ENCODE results near the gene RHBDD1.

Gene RHBDD1

DNA sequence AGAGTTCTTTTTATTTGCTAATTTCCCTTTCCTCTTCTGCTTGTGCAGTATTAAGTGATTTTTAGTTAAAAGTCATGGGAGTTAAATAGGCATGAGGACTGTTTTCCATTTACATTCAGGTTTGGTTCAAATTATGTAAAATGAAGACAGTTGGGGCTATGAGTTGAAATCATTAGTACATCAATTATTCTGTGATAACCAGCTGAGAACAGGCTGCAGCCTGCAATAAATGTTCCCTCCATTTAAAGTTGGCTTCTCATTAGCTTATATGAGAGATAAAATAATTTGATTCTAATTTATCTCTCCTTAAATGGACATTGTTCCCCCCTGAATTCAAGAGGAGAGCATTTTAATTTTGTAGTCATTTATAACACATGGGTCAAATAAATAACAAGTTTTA lies 48.3 kb downstream of the RHBDD1 start:
- DNase-seq (ENCODE audit: low spot score) = no peak

DNA sequence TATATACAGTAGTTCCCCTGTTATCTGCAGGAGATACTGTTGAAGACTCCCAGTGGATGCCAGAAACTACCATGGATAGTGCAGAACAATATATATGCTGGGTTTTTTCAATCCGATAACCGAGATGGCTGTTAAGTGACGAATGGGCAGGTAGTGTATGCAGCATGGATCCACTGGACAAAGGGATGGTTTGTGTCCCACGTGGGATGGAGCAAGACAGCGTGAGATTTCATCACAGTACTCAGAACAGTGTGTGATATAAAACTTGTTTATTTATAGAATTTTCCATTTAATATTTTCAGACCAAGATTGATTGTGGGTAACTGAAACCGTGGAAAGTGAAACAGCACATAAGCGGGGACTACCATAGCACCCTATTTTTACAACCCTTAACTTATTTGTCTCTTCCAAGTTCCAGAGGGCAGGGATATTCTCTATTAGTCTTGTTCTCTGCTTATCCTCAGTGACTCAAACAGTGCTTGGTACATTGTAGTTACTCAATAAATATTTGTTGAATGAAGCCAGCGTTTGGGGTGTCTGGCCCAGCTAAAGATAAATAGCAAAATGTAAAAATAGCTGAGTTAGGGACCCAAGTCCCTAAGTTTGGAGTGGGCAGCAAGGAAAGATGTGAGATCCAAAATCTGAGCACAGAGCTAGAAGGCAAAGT lies 50.0 kb downstream of the RHBDD1 start:
- DNase-seq (ENCODE audit: low spot score) = no peak

DNA sequence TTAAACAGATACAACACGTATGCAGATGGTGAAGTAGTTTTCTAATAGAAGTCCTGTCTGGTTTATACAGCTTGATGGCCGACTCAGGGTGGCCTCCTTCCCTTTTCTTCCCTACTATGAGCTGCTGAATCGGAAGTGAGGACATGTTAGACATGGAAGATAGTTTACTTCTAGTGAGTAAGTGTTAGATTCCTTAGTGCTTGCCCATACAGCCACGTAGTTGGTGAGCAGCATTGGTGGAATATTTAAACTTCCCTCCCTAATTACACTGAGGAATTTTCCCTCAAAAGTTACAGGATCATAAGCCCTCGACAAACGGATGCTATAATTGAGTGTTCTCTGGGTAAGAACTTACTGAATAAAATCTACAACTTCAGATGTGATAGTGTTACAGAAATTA lies 52.1 kb downstream of the RHBDD1 start:
- DNase-seq (ENCODE audit: low spot score) = no peak

DNA sequence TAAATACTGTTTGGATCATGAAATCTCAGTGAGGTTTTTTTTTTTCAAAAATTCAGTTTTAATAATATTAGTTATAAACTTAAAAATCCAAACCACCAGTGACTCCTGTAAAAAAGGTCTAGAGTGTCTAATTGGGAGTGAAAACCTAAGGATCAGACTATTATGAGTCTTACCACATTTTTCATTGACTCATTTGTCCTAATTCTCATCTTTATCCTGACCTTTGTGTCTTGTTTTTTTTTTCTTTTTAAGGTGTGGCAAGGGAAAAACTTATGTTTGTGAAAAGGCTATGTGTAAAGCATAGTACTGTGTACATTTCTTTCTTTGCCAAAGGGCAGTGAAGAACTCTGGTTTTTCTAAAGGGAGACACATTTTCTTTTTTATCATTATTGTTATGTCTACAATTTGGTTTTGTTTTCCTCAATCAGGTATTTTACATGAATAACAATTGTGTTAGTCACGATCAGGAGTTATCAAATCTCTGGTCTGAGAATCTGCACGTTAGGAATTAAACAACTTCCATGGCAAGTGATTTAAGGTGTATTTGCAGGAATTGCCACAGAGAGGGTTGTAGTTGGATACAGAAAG lies 52.6 kb downstream of the RHBDD1 start:
- no peak for DNase-seq (ENCODE audit: low spot score)

DNA sequence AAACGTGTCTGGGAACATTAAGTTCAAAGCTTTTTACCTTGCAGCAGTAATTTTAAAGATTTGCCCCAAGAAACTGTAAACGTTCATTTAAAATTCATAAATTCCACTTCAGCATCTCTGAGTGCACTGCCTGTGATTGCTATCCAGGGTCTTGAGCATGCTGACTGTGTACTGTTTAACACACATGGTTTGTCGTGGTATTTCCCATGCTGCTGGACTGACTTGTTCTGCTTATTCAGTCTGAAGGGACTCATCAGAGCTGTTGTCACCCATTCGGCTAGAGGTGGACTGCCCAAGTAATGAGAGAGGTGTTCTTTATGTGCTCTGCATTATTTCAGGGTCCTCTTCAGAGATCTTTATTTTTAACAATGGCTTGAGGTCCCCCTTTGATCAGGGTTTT lies 53.1 kb downstream of the RHBDD1 start:
- DNase-seq (ENCODE audit: low spot score) = no peak

DNA sequence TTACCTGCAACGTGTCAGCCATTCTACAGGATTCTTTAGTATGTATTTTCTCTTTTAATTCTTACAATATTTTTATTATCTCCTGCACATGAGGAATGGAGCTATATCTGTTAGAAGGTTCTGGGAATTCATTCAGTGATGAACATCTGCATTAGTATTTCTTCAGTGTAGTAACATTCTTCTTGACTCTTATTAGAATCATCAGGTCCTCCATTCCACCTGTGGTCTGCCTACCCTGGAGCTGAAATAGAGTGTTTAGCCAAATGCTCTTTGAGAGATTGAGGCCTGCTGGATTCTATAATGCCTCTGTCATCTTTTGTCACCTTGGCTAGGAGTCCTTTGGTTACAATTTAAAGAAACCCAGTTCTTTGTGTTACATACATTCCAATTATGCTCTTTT lies 54.4 kb downstream of the RHBDD1 start:
- DNase-seq (ENCODE audit: low spot score) = no peak

DNA sequence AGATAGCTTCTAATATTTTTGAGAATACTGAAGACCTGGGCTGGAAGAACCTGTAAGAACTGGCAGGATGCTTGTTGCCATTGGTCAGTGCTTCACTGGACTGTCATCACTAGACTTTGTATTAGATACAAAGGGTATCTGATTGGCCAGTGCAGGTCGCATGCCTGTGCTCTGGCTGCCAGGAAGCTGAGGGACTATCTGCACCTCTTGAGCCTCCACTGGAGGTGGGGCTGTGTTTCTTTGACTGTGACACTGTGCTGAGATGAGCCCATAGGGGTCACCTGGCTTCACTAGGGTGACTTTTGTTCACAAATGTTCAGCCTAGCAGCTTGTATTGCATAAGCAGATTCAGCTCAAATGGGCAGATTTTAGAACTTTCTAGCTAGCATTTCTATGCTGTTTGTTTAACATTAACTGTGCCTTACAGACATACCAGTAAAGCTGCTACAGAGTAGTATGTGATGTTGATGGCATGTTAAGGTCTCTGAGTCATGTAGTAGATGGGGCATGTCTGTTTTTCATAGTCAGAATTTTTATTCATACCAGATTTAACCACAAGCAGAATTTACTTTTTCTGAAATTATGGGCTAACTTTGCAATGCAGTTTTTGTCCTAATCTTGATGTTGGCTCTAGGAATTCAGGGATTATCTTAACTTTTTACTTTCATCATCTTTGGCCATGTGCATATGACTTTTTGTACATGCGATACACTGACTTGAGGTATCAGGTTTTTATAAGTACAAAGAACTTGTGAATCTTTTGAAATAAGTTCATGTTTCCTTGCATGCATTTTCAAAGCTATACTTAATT lies 56.1 kb downstream of the RHBDD1 start:
- DNase-seq (ENCODE audit: low spot score) = no peak

DNA sequence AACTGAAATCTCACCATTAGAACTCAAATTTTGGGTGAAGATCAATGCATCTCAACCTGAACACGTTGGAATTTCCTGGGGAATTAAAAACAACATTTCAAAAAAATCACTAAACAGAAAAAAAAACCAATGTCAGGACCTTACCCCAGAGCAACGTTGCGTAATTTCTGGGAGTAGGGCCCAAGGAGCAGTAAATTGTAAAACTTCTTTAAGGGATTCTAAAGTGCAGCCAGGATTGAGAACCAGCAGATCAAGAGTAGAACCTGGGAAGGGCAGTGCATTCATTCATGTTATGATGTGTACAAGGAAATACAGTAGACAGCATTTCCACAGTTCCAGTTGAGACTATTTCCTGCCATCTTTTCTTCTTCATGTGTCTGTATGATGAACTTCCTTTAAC lies 56.9 kb downstream of the RHBDD1 start:
- DNase-seq (ENCODE audit: low spot score) = no peak

DNA sequence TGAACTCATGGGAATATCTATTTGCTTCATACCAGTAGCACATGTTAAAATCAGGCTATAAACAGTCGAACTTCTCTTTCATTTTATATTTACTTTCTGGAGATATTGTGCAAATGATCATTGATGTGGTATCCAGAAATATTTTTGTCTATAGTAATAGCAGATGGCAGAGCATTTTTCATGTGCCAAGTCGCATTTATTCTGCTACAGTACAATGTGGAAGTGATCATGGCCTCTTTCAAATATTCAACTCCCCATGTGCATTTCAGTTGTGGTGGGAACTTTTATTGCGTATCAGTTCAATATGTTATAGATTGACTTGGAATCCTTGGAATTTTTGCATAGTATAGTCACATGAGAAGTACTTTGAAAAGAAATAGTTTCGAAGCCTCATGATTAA lies 57.4 kb downstream of the RHBDD1 start:
- DNase-seq (ENCODE audit: low spot score) = no peak

DNA sequence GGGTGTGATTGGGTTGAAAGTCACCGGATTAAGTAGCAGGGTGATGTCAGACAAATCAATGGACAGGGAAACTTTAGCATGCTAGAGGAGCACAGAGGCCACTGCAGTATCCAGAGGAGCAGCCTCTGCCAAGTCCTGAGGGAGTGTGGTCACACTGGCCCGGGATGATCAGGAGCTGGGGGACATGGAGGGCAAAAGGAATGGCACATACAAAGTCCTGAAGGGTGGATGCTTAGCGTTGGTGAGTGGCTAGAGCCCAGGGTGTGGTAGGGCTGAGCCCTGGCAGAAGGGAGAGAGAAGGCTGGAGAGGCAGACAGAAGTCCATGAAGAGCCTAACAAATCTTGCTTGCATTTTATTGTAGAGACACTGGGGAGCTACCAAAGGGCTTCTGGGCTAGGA lies 58.9 kb downstream of the RHBDD1 start:
- DNase-seq (ENCODE audit: low spot score) = no peak

DNA sequence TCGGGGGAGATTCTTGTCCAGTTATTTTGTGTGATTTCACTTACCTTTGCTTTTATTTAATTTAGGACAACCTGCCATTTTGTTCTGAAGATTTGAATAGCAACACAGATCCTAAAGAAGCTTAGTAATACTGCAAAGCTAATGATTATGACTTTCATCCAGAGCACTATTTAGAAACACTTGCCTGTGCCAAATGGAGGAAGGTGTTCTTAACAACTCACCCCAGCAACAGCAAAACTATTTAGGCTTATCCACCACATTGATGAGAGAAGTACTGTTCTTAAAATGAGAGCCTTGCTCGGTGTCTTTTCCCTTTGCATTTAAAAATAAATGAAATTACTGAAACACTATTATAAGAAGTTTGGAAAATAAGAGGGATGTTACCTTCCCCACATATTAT lies 59.7 kb downstream of the RHBDD1 start:
- DNase-seq (ENCODE audit: low spot score) = no peak

DNA sequence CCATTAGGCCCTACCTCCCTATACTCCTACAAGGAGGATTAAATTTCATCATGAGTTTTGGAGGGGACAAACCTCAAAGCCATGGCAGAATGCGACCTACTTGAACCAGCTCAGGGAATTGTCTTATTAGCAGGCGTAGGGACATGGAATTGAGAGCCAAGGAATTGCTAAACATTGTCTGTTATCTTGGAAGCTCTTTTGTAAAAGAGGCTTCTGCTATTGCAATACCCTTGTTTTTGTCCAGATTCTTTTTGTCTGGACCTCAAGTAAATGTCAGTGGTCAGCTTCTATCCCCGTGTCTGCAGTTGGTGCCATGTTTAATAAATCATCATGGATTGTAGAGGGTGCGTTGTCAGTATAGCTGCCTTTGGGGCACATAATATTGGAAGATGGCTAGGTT lies 62.3 kb downstream of the RHBDD1 start:
- DNase-seq (ENCODE audit: low spot score) = no peak

DNA sequence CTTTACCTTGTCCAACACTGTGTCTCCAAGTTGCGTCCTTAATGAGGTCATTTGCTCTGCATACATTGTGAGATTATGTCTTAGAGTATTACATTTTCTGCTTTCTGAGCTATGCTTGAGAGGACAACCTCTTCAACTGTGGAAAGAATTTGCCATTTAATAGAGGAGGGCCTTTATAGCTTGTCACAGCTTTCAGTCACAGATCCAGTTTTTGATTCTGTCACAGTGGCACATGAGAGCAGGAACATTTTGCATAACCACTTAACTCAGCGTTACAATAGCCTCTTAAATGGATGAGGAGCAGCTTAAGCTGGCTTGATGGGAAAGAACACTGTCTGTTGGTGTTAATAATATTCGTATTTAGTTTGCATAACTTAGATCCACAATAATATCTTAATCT lies 63.0 kb downstream of the RHBDD1 start:
- no peak for DNase-seq (ENCODE audit: low spot score)

DNA sequence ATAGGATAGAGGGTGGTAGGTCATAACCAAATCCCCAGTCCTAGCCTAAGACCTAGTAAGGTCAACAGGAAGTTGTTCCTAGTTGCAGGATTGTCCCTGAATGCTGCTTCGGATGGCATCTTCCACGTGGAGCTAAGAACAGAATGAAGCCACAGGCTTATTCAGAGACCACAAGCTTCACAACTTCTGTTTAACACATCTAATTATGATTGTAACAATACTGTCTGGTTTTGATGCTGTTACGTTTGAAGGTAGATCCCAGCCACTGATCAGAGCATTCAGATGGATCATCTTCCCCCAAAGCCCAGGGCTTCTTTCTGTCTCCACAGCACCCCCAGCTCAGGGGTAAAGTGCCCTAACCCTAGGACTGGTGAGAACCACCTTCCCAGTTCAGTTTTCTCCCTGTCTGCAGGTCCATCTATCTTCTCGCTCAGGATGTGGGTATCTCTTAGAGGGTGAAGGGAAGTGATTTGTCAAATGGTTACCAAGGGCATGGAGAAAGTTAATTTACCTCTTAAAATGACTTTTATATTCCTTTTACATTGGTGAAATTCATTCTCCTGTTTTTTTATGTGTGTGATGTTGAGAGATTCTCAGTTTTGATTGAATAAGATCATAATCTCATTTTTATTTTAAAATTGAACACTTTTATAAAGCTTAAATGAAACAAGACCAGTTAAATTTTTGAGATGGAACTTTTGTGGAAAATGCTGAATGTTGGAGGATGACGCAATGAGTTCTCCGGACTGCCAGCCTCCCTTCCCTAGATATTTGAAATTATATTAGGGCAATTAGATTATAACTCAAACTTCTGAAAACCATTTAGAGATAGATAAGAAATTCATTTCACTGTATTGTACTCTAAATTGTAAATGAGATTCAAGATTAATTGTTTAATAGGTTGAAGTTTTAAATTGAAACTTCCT lies 66.5 kb downstream of the RHBDD1 start:
- DNase-seq (ENCODE audit: low spot score) = no peak

DNA sequence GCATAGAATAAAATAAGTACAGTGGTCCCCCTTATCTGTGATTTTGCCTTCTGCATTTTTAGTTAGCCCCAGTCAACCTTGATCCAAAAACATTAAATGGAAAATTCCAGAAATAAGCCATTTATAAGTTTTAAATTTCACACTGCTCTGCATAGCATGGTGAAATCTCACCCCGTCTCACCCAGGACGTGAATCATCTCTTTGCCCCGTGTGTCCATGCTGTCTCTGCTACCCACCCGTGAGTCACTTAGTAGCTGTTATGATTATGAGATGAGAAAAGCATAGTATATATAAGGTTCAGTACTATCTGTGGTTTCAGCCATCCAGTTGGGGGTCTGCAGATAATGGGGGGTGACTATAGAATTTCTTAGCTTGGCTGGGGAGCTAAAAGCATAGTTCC lies 67.3 kb downstream of the RHBDD1 start:
- no peak for DNase-seq (ENCODE audit: low spot score)

DNA sequence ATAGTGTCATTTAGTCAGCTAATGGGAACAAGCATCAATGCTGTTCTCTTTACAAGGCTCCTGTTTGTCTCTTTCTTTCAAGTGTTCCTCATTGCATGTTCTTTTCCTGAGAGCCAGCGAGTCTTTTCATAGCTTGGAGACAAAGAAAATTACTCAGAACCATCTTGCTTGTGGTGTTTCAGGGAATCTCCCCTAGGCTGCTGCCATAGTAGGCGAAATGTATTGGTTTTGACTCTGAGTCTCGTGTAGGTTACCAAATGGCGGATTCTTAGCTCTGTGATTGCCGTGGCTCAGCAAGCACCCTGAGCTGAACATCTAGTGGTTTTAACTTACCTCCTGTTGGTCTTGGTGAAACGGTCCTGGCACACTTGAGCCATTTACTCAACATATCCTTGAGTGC lies 68.7 kb downstream of the RHBDD1 start:
- DNase-seq (ENCODE audit: low spot score) = no peak

DNA sequence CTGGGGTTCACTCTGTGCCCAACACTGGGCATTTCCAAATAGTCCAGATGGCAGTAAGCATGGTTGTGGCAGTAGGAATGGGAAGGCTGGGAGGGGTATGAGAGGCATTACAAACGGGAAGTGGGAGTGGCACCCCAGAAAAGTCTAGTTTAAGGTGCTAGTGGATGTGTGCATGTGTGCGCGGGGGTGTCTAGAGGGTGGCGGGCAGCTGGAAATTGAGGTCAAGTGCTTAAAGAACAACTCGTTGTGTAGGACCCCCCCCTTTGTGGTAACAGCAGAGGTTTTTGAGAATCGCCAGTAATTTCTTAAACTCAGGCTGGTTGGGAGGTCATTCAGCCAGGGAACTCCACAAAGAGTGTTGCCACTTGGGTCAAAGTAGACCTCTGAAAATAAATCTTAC lies 69.9 kb downstream of the RHBDD1 start:
- DNase-seq (ENCODE audit: low spot score) = no peak

DNA sequence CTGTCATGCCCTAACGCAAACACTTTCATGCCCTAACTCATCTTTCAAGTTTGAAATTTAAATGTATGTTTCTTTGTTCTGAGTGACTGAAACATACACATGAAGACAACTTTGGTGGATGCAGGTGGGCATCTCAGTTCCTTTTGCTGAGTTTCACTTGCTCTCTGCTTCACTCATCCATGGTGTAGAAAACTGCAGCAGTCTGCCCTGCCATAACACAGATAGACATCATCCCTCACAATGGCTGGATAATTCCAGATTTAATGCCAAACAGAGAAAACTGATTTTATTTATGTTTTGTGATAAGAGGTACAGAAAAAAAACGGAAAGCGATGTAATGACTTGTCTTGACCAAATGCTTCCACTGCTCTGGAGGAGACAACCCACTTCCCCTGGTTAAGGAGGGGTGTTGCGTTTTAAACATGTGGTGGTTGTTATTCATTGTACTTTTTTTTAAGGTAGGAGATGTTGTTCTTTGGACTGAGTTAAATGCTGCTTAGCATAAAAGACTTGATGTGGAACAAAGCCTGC lies 70.4 kb downstream of the RHBDD1 start:
- DNase-seq (ENCODE audit: low spot score) = no peak

DNA sequence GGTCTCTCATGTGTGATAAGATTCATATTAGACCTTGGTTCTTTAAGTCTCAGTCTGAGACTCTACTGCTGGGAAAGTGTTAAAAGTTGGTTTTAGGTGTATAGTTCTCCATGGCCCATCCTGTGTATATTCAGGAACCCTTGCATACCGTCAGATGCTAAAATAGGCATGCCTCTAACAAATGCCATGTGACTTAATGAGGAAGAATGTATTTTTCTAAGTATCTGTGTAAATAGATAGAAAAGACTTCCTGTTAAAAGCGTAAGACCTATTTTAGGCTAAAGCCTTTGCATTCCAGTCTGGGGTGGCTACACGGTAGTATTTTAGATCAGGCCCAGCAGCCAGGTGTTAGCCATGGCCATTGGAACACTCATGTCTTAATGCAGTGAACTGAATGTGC lies 73.3 kb downstream of the RHBDD1 start:
- DNase-seq (ENCODE audit: low spot score) = no peak

DNA sequence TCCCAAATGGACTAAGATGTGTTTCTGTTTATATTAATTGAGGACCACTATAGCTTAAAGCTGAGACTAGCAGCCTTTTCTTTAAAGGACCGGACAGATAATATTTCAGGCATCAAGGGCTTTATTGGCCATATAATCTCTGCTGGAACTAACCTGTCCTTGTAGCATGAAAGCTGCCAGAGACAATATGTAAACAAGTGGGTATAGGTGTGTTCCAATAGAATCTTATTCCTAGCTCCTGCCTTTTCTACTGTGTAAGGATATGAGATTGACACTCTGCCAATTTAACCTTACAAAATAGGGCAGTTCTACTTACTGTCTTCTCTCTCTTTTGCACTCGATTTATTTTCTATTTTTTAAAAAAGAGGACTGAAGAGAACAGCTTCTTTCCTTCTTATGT lies 74.0 kb downstream of the RHBDD1 start:
- DNase-seq (ENCODE audit: low spot score) = no peak

DNA sequence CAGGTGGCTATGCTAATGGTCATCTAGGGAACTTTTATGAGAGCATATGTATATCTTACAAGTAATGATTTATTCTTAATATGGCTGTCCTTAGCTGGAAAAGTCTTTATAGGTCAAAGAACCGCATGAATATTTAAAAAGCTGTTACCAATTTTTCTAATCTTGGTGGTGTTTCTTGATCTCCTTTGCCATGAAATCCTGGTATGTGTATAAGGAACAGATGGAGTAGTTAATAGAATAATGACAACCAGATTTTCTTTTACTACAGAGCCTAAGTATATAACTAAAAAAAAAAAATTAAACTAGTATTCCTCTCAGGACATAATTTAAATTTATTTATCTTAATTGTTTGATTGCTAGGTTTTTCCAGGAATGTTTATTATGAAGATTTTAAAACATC lies 74.5 kb downstream of the RHBDD1 start:
- no peak for DNase-seq (ENCODE audit: low spot score)

DNA sequence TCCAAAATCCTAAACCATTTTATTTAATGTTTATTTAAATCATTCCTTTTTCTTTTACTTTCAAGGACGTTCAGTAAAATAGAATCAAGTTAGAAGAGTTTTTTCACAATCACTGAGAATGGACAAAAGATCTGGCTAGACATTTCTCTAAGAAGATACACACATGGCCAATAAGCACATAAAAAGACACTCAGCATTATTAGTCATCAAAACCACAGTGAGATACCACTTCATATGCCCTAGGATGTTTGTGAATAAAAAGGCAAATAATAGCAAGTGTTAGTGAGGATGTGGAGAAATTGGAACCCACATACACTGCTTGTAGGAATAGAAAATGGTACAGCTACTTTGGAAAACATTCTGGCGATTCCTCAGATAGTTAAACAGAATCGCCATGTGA lies 76.1 kb downstream of the RHBDD1 start:
- DNase-seq (ENCODE audit: low spot score) = no peak
